ENCODE measurements around the gene SLC12A3.

- TF ChIP-seq CTCF (IDR thresholded peaks at IDR 0.05; ENCODE audit: low read depth, low read length) (no peak), POLR2A (IDR thresholded peaks at IDR 0.05; ENCODE audit: extremely low read depth, insufficient read length) (no peak), MAX (IDR thresholded peaks at IDR 0.05; ENCODE audit: low read depth, low read length) (no peak)
Measured at GRCh38 chr16:56889206-56889605, 24.2 kb downstream of the SLC12A3 start.

Data from NB4 (cell line).